Measurements from ENCODE around the gene ZNF354B. TPM values are rescaled to one million over a fixed set of nuclear protein-coding genes. Genes with fewer than 3 reads are reported as not detected.

The ZNF354B gene
- total and polyA plus RNA-seq, 2 experiments from 2014 or later, result 9.0 to 12.3 TPM

DNA sequence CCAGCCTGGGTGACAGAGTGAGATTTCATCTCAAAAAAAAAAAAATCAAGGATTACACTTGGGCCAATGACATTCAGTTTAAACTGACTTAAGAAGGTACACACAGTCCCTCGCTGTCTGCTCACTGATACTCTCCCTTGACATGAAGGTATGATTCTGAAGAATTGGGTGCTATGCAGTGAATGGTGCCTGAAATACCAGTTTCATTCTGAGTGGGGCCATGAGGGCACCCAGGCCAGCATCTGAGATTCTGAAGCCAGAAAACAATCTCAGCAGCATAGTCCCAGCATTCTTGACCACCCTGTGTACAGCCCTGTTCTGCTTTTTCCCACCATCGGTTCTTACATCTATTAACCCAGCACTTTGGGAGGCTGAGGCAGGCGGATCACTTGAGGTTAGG lies 7.8 kb upstream of the ZNF354B start:
- no peak for ATAC-seq
- H3K36me3 ChIP-seq (ENCODE audit: insufficient read depth), result no peaks in the 10 kb centered on the region
- H3K9me3 Mint-ChIP-seq, result peaks cover 77% of the 10 kb centered on the region

More for the DNA sequence above, 7.8 kb upstream of the ZNF354B start:
- Mint-ChIP-seq H3K27ac (no peak overlapping the region), H3K27me3 (ENCODE audit: insufficient read depth, low read depth, poor library complexity) (peaks cover 1% of the 10 kb centered on the region), H3K36me3 (ENCODE audit: low read depth) (peaks cover 4% of the 10 kb centered on the region; the same call in 2 of the 3 replicates), H3K4me3 (no peak overlapping the region), H3K4me1 (no peaks in the 10 kb centered on the region)
- no peaks in the 10 kb centered on the region for H3K27me3 ChIP-seq (ENCODE audit: insufficient read depth)
- no peaks in the 10 kb centered on the region for H3K4me1 ChIP-seq (ENCODE audit: insufficient read depth)
- no peaks in the 10 kb centered on the region for H3F3A ChIP-seq (replicated peaks; ENCODE audit: low read depth)
- H3K4me2 ChIP-seq, result no peak overlapping the region
- no peaks in the 10 kb centered on the region for H4K20me1 ChIP-seq (replicated peaks; ENCODE audit: insufficient read depth)
- TF ChIP-seq STAT1 (IDR thresholded peaks at IDR 0.05; ENCODE audit: unreplicated experiment), result no peak
- TF ChIP-seq ZNF462 (CRISPR knock-in tag; IDR thresholded peaks at IDR 0.05), result no peak
- TF ChIP-seq, protein P1, sequence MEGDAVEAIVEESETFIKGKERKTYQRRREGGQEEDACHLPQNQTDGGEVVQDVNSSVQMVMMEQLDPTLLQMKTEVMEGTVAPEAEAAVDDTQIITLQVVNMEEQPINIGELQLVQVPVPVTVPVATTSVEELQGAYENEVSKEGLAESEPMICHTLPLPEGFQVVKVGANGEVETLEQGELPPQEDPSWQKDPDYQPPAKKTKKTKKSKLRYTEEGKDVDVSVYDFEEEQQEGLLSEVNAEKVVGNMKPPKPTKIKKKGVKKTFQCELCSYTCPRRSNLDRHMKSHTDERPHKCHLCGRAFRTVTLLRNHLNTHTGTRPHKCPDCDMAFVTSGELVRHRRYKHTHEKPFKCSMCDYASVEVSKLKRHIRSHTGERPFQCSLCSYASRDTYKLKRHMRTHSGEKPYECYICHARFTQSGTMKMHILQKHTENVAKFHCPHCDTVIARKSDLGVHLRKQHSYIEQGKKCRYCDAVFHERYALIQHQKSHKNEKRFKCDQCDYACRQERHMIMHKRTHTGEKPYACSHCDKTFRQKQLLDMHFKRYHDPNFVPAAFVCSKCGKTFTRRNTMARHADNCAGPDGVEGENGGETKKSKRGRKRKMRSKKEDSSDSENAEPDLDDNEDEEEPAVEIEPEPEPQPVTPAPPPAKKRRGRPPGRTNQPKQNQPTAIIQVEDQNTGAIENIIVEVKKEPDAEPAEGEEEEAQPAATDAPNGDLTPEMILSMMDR (conservative IDR thresholded peaks at IDR 0.05; ENCODE audit: low read depth in 2 of 2), result no peak
- no peak for TF ChIP-seq NANOG (IDR thresholded peaks at IDR 0.05; ENCODE audit: borderline replicate concordance)
- no peak for TF ChIP-seq EZH2phosphoT487 (IDR thresholded peaks at IDR 0.05; ENCODE audit: unreplicated experiment)
- no peak for TF ChIP-seq POLR2AphosphoS5 (IDR thresholded peaks at IDR 0.05; ENCODE audit: low read depth)
- no peak overlapping the region for H2AFZ ChIP-seq
- no peak overlapping the region for H3K4me3 ChIP-seq
- DNase-seq (ENCODE audit: low spot score), result no peak
- H3K9me2 ChIP-seq (ENCODE audit: insufficient read depth), result no peaks in the 10 kb centered on the region
- no peaks in the 10 kb centered on the region for H3K79me2 ChIP-seq (replicated peaks; ENCODE audit: insufficient read depth)
- H3K27ac ChIP-seq (ENCODE audit: low read depth), result no peak overlapping the region

All from GM23338 (cell line).